ENCODE results near the gene BPTF. TPM values are rescaled to one million over a fixed set of nuclear protein-coding genes. Genes with fewer than 3 reads are reported as not detected.
A peak's percentile ranks its signal among the peaks of the same experiment; 100 is the strongest.

The BPTF gene
- total and polyA plus RNA-seq, 2 of the 13 experiments (the other 11 are each of a cell fraction or from before 2014, with no cell fraction given): 43.5 to 66.1 TPM

- TF ChIP-seq, protein P1, sequence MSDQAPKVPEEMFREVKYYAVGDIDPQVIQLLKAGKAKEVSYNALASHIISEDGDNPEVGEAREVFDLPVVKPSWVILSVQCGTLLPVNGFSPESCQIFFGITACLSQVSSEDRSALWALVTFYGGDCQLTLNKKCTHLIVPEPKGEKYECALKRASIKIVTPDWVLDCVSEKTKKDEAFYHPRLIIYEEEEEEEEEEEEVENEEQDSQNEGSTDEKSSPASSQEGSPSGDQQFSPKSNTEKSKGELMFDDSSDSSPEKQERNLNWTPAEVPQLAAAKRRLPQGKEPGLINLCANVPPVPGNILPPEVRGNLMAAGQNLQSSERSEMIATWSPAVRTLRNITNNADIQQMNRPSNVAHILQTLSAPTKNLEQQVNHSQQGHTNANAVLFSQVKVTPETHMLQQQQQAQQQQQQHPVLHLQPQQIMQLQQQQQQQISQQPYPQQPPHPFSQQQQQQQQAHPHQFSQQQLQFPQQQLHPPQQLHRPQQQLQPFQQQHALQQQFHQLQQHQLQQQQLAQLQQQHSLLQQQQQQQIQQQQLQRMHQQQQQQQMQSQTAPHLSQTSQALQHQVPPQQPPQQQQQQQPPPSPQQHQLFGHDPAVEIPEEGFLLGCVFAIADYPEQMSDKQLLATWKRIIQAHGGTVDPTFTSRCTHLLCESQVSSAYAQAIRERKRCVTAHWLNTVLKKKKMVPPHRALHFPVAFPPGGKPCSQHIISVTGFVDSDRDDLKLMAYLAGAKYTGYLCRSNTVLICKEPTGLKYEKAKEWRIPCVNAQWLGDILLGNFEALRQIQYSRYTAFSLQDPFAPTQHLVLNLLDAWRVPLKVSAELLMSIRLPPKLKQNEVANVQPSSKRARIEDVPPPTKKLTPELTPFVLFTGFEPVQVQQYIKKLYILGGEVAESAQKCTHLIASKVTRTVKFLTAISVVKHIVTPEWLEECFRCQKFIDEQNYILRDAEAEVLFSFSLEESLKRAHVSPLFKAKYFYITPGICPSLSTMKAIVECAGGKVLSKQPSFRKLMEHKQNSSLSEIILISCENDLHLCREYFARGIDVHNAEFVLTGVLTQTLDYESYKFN (CRISPR knock-in tag; conservative IDR thresholded peaks at IDR 0.05): no peak
- TF ChIP-seq NFE2 (CRISPR knock-in tag; IDR thresholded peaks at IDR 0.05): no peak
- no peak for TF ChIP-seq KAT7 (CRISPR knock-in tag; IDR thresholded peaks at IDR 0.05; ENCODE audit: borderline replicate concordance)
These were observed 39.8 kb upstream of the BPTF start (continued) for GRCh38 chr17:67785504-67785903.

DNA sequence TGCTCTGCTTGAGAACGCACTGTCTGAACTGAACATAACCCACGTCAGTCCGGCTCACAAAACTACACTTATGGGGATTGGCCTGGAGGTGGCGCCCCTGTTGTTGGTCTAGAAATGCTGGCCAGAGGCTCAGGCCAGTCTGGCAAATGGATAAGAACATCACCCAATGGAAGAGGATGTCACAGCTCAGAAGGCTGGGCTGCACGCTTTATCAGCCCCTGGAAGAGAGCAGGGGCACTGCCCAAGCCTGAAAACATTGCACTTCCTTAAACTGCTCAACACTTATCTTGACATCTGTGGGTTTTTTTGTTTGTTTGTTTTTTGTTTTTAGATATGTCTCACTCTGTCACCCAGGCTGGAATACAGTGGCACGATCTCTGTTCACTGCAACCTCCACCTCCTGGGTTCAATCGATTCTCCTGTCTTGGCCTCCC is 24.8 kb upstream of the BPTF start:
- Histone ChIP-seq H3K9ac (ENCODE audit: insufficient read depth, low read depth, low read length) (no peak overlapping the region), H3K4me1 (ENCODE audit: insufficient read depth, low read length) (peaks cover 28% of the 10 kb centered on the region), H3K36me3 (replicated peaks in 1 of 2; ENCODE audit: control insufficient read depth in 1 of 2, insufficient read depth in 2 of 2, low read length in 2 of 2) (no peaks in the 10 kb centered on the region), H3K9me3 (ENCODE audit: low read length) (no peaks in the 10 kb centered on the region), H3K79me2 (ENCODE audit: insufficient read depth, low read length) (no peaks in the 10 kb centered on the region), H3K4me3 (replicated peaks in 1 of 3; ENCODE audit: insufficient read depth in 1 of 3, low read depth in 2 of 3, low read length in 3 of 3) (no peak overlapping the region), H4K20me1 (ENCODE audit: insufficient read depth, low read length) (no peaks in the 10 kb centered on the region), H2AFZ (ENCODE audit: low read length) (no peak overlapping the region), H3K4me2 (ENCODE audit: low read depth, low read length) (peak overlapping the region; percentile 43; the same call in 1 of the 2 replicates), H3K27me3 (ENCODE audit: control insufficient read depth in 1 of 2, insufficient read depth in 2 of 2, low read length in 2 of 2) (peaks cover 3 to 11% of the 10 kb centered on the region in 2 experiments; a peak in 3 of 5 replicates), H3K27ac (ENCODE audit: extremely low read length, insufficient read depth, low read length) (no peak overlapping the region)
- in situ Hi-C loops (cut with HindIII; ENCODE audit: extremely low pct_ligation_motif_present, low pct_unique_long_range_greater_than_20kb): no loop called here
- ChIA-PET POLR2A (no interaction called here), CTCF (ENCODE audit: low intra/inter-chr PET ratio, low total read pairs) (interaction anchor here (1.2 to 3.1 kb wide), 2 partner anchors 25 to 62 kb away, joined by 6 to 25 read pairs; partner anchors contain the start of gene BPTF)
- DNase-seq (ENCODE audit: low spot score) (peak; percentile 83), FAIRE-seq (peak; percentile 82), ATAC-seq (peak; percentile 96)
- no TSS peak for BruUV-seq (replicated peaks)
- intact Hi-C loops (cut with micrococcal nuclease; ENCODE audit: unreplicated experiment): loop anchor here (1.0 to 2.0 kb wide), 2 partner anchors 24 to 62 kb away; no protein-coding TSS in a partner anchor
- WGBS (ENCODE audit: low lambda C conversion rate): 26% methylated on average over 7 of the region's 7 CpGs
- TF ChIP-seq, protein P2, sequence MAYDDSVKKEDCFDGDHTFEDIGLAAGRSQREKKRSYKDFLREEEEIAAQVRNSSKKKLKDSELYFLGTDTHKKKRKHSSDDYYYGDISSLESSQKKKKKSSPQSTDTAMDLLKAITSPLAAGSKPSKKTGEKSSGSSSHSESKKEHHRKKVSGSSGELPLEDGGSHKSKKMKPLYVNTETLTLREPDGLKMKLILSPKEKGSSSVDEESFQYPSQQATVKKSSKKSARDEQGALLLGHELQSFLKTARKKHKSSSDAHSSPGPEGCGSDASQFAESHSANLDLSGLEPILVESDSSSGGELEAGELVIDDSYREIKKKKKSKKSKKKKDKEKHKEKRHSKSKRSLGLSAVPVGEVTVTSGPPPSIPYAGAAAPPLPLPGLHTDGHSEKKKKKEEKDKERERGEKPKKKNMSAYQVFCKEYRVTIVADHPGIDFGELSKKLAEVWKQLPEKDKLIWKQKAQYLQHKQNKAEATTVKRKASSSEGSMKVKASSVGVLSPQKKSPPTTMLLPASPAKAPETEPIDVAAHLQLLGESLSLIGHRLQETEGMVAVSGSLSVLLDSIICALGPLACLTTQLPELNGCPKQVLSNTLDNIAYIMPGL (CRISPR knock-in tag; IDR thresholded peaks at IDR 0.05; ENCODE audit: borderline replicate concordance in 1 of 2, low read depth in 1 of 2): peak; percentile 42 to 78; a peak in 2 of 4 replicates
- TF ChIP-seq ZNF24 (IDR thresholded peaks at IDR 0.05) (no peak), CBFB (CRISPR knock-in tag; IDR thresholded peaks at IDR 0.05) (no peak), THRA (CRISPR knock-in tag; IDR thresholded peaks at IDR 0.05; ENCODE audit: borderline replicate concordance) (0 out of 2 replicates have a peak, but pooled peaks have one; percentile 20), KAT8 (CRISPR knock-in tag; IDR thresholded peaks at IDR 0.05) (0 out of 2 replicates have a peak, but pooled peaks have one; percentile 24), FOXA3 (CRISPR knock-in tag; IDR thresholded peaks at IDR 0.05) (peak; percentile 37; the same call in 1 of the 2 replicates), ZNF557 (CRISPR knock-in tag; IDR thresholded peaks at IDR 0.05) (0 out of 2 replicates have a peak, but pooled peaks have one; percentile 40), SIN3A (IDR thresholded peaks at IDR 0.05; ENCODE audit: borderline replicate concordance, low read depth, low read length) (no peak), XRCC5 (optimal IDR thresholded peaks at IDR 0.05; ENCODE audit: low read length) (peak; percentile 80)
- TF ChIP-seq, protein P3, sequence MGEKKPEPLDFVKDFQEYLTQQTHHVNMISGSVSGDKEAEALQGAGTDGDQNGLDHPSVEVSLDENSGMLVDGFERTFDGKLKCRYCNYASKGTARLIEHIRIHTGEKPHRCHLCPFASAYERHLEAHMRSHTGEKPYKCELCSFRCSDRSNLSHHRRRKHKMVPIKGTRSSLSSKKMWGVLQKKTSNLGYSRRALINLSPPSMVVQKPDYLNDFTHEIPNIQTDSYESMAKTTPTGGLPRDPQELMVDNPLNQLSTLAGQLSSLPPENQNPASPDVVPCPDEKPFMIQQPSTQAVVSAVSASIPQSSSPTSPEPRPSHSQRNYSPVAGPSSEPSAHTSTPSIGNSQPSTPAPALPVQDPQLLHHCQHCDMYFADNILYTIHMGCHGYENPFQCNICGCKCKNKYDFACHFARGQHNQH (CRISPR knock-in tag; IDR thresholded peaks at IDR 0.05): 0 out of 2 replicates have a peak, but pooled peaks have one; percentile 20

Measured in HepG2 (cell line).